ENCODE data around the gene YY1.

The YY1 gene

DNA sequence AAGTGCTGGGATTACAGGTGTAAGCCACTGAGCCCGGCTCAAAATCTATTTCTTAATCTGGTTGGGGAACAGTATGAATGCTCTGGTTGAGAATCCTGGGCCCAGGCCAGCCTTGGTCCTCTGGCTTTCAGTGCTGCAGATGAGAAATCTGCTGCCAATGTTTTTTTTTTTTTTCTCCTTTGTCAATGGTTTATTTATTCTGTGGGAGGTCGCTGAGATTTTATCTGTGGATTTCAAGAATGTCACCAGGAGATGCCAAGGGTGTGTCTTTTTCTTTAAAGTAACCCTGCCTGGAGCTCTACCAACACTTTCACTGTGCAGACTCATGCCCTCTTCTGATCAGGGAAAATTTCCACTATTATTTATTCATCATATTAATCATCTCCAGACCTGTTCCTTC is 63.7 kb downstream of the YY1 start:
- TF ChIP-seq CTCF (IDR thresholded peaks at IDR 0.05; ENCODE audit: insufficient read depth, low read depth, low read length, missing control alignments) = no peak
- no peak for DNase-seq (ENCODE audit: low read depth)
- H3K4me3 ChIP-seq (ENCODE audit: low read depth, low read length) = no peak overlapping the region

DNA sequence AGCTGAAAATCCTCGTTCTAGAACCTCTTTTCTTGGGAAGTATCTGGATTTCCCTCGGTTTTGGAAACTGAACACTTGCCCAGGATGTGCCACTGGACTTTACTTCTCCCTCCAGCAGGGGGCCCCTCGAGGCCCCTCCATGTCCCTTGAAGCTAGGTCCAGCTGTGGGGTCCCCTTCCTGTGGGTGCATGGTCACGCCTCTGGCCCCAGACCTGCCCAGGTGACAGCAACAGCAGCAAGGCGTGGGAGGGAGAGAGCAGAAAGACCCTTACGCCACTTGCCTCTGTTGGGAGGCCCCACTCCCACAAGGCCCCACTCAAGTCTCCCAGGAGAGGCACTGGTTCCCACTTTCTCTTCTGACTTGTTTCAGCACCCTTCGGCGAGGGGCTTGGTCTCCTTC is 64.2 kb downstream of the YY1 start:
- peak; percentile 26 for DNase-seq (ENCODE audit: low read depth)

DNA sequence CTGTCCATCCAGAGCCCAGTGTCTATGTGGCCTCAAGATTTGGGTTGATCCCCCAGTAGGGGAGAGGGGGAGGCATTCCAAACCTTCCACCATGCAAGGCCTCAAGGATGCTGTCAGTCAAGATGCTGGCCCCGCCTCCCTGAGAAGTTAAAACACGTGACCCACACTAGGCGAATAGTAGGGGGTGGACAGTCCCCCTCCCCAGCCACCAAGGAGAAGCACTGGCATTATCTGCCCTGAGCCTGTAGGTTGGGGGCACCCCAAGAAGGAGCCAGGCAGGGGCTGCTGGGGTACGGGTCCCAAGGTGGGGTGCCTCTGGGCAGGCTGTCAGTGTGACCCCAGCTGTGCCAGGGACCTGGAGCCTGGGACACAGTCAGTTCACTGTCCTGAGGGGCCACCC is 65.0 kb downstream of the YY1 start:
- no peak for DNase-seq (ENCODE audit: low read depth)

More for the DNA sequence above, 64.2 kb downstream of the YY1 start:
- TF ChIP-seq CTCF (IDR thresholded peaks at IDR 0.05; ENCODE audit: insufficient read depth, low read depth, low read length, missing control alignments) = peak; percentile 61
- H3K4me3 ChIP-seq (ENCODE audit: low read depth, low read length) = no peak overlapping the region

GRCh38 chr14:100304825-100305323 is 65.9 kb downstream of the YY1 start:
- no peak for TF ChIP-seq CTCF (IDR thresholded peaks at IDR 0.05; ENCODE audit: insufficient read depth, low read depth, low read length, missing control alignments)
- no peak for DNase-seq (ENCODE audit: low read depth)

More for the DNA sequence above, 65.0 kb downstream of the YY1 start:
- H3K4me3 ChIP-seq (ENCODE audit: low read depth, low read length) = no peak overlapping the region
- no peak for TF ChIP-seq CTCF (IDR thresholded peaks at IDR 0.05; ENCODE audit: insufficient read depth, low read depth, low read length, missing control alignments)

GRCh38 chr14:100305324-100306100 is 66.6 kb downstream of the YY1 start:
- peak overlapping the region; percentile 58 for H3K4me3 ChIP-seq (ENCODE audit: low read depth, low read length)
- no peak for DNase-seq (ENCODE audit: low read depth)
- no peak for TF ChIP-seq CTCF (IDR thresholded peaks at IDR 0.05; ENCODE audit: insufficient read depth, low read depth, low read length, missing control alignments)

More at GRCh38 chr14:100304825-100305323, 65.9 kb downstream of the YY1 start:
- peak overlapping the region; percentile 1; the same call in 1 of the 2 replicates for H3K4me3 ChIP-seq (ENCODE audit: low read depth, low read length)

GRCh38 chr14:100306101-100306997 is 67.4 kb downstream of the YY1 start, which contains the start of gene SLC25A29:
SLC25A29 (minus strand) TSS chr14:100306444; CDS start chr14:100306232, 212 bp downstream.
- DNase-seq (ENCODE audit: low read depth) = peak; percentile 88
- peak within 1 kb of the TSS; percentile 84 for H3K4me3 ChIP-seq (ENCODE audit: low read depth, low read length)
- no peak for TF ChIP-seq CTCF (IDR thresholded peaks at IDR 0.05; ENCODE audit: insufficient read depth, low read depth, low read length, missing control alignments)

All from GM12865 (cell line).